Endometrium (tissue), 2 donors: ENCODE results near the gene CCDC171.
A peak's percentile ranks its signal among the peaks of the same experiment; 100 is the strongest.
"Not testable (repeated sequence)": the region's sequence is repeated elsewhere in the genome, so short reads cannot be mapped to it uniquely, and the experiment has no call there.

Experiments used
- FAIRE-seq: peaks from 2 replicates; lab custom pipeline; 2012; peaks lifted over from hg19 to GRCh38; lab: Jason Lieb, UNC
- donor health status: control.
- donor health status: control.

Gene CCDC171

GRCh38 chr9:15763371-15763770 lies 210.5 kb downstream of the CCDC171 start:
- FAIRE-seq: no peak

- FAIRE-seq: no peak
These were observed 211.3 kb downstream of the CCDC171 start for GRCh38 chr9:15764131-15764530.

- FAIRE-seq: no peak
These were observed 216.7 kb downstream of the CCDC171 start for GRCh38 chr9:15769547-15769946.

GRCh38 chr9:15778861-15779260 lies 226.0 kb downstream of the CCDC171 start:
- no peak for FAIRE-seq

GRCh38 chr9:15782106-15782505 lies 229.3 kb downstream of the CCDC171 start:
- no peak for FAIRE-seq

GRCh38 chr9:15785584-15785983 lies 232.7 kb downstream of the CCDC171 start:
- FAIRE-seq: no peak

- FAIRE-seq: no peak
These were observed 233.8 kb downstream of the CCDC171 start for GRCh38 chr9:15786616-15787015.

GRCh38 chr9:15810219-15810899 lies 257.5 kb downstream of the CCDC171 start:
- not testable (repeated sequence) for FAIRE-seq

- no peak for FAIRE-seq
These were observed 260.2 kb downstream of the CCDC171 start for GRCh38 chr9:15813076-15813475.

GRCh38 chr9:15824310-15824709 lies 271.5 kb downstream of the CCDC171 start:
- no peak for FAIRE-seq

- FAIRE-seq: no peak
These were observed 278.5 kb downstream of the CCDC171 start for GRCh38 chr9:15831384-15831783.

- no peak for FAIRE-seq
These were observed 281.7 kb downstream of the CCDC171 start for GRCh38 chr9:15834541-15834940.

GRCh38 chr9:15837079-15837679 lies 284.3 kb downstream of the CCDC171 start:
- FAIRE-seq: peak; percentile 89

- FAIRE-seq: no peak
These were observed 289.2 kb downstream of the CCDC171 start for GRCh38 chr9:15842051-15842450.

- no peak for FAIRE-seq
These were observed 290.5 kb downstream of the CCDC171 start for GRCh38 chr9:15843316-15843715.

GRCh38 chr9:15843931-15844330 lies 291.1 kb downstream of the CCDC171 start:
- FAIRE-seq: no peak

GRCh38 chr9:15846611-15847010 lies 293.8 kb downstream of the CCDC171 start:
- no peak for FAIRE-seq

- FAIRE-seq: no peak
These were observed 297.0 kb downstream of the CCDC171 start for GRCh38 chr9:15849871-15850270.

- no peak for FAIRE-seq
These were observed 298.9 kb downstream of the CCDC171 start for GRCh38 chr9:15851766-15852165.

GRCh38 chr9:15856591-15856990 lies 303.7 kb downstream of the CCDC171 start:
- no peak for FAIRE-seq

- no peak for FAIRE-seq
These were observed 314.5 kb downstream of the CCDC171 start for GRCh38 chr9:15867334-15867733.

GRCh38 chr9:15867988-15868387 lies 315.1 kb downstream of the CCDC171 start:
- no peak for FAIRE-seq

- peak; percentile 99 for FAIRE-seq
These were observed 320.8 kb downstream of the CCDC171 start for GRCh38 chr9:15873573-15874177.

- no peak for FAIRE-seq
These were observed 329.5 kb downstream of the CCDC171 start for GRCh38 chr9:15882328-15882727.
